Dermis blood vessel endothelial cell (primary cell): ENCODE measurements around the gene LRMDA. TPM values are rescaled to one million over a fixed set of nuclear protein-coding genes. Genes with fewer than 3 reads are reported as not detected.

Experiments
- DNase-seq: peaks from one replicate; pipeline ENCODE4 v3.0.0; 2010
- total RNA-seq: library from RNA; depleted of rRNA; stranded (reverse); fragments of >200 nt; gene quantifications from 2 replicates; pipeline ENCODE4 v1.2.3, GENCODE V29; 2014

Gene LRMDA
- total RNA-seq, 1 donor from 2014 or later = 27.4 TPM

DNA sequence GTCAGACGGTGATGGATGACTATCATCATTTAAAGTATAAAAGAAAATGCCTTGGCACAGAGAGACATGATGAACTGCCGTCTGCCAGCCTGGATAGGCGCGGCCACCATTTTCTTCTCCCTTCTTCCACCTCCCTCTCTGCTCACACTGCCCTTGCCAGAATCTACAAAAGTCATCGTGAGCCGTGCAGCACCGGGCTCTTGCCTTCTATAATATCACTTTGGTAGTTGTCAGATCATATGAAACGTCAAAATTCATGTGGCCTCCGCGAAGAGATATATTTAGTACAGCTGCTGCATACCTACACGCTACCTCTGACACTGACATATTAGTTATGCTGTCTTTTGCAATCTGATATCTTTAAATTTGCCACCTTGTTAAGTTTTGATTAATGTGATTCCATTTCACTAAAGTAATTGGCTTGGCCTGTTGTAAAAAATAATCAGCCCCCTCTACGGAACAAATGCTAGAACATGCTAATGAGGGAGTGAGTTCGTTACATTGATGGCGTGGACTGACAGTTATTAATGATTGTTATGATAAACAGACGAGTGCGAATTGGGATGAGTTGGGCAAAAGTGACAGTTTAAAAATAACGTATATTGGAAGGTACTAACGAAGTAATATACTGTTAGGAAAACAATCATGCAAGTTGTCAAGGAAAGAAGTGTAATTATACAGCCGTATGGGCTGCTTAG, 214.9 kb downstream of the LRMDA start:
- DNase-seq = no peak

DNA sequence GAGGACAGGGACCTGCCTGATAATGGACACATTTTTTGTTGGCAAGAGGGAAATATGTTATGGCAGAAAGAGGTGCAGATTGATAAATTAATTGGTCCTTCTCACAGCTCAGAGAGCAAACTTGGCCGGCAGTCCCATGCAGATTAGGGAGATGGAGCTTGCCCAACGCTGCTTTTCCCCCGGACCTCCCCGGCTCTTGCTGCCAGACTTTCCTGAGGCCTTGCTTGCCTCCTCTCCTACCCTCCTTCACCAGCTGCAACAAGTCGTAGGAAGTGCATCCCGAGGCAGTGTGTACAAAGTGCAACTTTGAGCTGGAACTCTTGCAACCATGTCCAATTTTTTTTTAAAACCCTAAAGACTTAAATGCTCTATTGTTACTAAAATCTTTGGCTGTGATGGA, 215.5 kb downstream of the LRMDA start:
- DNase-seq = no peak

DNA sequence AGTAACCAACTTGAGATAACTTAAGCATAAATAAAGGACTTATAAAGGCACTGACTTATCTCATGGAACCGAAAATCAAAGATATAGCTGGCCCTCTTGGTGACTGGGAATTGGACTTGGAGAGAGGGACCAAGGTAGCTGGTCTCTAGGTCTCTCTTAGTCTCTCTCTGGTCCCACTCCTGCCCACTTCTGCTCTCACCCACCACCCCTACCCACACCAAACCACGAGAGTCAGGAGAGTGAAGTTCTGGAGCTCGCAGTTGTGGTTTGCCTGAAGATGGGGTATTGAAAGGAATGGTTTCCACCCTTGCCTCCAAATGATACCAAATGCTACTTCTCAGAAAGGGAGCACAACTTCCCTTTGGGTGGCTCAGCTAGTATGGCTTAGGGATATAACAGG, 216.3 kb downstream of the LRMDA start:
- DNase-seq = no peak

DNA sequence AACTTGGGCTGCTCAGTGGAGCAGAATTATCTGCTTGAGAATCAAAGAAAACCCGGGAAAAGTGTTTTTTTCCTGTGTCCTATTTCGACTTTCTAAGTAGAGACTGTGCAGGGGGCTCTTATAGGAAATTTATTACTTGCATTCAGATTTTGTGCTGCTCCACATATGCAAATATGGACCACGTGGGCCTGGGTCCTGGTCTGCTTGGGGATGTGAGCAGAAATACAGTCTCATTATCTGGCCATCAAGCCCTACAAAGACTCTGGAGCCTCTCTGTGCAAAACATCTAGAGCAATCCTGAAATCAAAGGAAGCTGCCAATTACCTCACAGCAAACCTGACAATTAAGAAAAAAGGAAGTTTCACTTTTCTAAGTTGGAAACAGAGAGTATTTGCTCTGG, 216.9 kb downstream of the LRMDA start:
- DNase-seq = no peak

DNA sequence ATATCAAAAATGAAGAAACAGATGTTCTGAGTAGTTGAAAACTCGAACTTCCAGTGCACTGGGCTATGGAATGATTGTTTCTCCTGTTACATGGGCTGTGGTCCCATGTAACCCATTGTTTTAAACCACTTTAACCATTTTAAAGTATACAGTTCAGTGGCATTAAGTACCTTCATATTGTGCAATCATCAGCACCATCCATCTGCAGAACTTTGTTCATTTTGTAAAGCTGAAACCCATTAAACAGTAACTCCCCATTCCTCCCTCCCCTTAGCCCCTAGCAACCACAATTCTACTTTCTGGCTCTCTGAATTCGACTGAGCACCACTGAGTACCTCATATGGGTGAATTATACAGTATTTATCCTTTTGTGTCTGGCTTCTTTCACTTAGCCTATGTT, 217.4 kb downstream of the LRMDA start:
- DNase-seq = no peak

DNA sequence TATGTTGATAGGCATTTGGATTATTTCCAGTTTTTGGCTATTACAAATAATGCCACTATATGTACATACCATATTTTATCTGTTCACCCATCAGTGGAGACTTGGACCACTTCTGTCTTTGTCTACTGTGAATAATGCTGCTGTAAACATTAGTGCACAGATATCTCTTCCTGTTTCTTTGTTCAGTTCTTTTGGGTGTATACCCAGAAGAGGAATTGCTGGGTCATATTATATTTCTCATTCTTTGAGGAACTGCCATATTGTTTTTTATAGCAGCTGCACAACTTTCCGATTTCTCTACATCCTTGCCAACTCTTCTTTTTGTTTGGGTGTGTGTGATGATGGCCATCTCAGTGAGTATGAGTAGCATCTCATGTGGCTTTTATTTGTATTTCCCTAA, 218.0 kb downstream of the LRMDA start:
- no peak for DNase-seq

DNA sequence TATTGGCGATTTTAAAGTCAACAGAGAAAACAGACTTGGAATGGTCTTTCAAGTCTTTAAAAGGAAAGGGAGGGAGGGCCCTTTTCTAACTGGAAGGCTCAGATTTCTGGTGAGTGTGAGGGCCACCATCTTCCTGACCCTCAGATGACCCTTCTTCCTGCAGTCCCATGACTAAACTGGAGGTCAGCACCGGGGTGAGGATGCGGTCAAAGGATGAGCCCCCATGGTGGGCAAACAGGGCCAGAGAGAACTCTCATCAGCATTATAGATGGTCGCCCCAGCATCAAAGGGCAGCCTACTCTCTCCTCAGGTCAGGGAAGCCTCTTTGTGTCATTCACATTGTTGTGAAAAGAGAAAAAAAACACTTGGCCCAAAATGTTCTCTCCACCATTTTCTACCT, 219.2 kb downstream of the LRMDA start:
- no peak for DNase-seq

DNA sequence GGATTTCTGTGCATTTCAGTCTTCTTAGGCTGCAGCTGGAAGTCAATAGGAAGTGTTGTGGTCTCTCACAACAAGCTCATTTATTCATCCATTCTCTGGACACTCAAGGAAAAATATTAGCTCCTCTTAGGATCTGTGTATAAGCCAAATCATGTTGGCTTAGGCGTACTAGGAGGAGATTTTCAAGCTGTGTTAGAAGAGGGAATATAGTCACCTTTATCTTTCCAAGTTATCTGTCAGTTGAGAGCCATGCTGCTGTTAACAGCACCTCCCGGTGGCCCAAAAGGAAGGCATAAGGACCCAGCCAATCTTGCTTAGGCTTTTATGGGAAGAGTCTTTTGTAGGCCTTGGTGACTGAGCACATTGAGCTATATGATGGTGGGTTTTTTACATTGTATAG, 220.0 kb downstream of the LRMDA start:
- no peak for DNase-seq

DNA sequence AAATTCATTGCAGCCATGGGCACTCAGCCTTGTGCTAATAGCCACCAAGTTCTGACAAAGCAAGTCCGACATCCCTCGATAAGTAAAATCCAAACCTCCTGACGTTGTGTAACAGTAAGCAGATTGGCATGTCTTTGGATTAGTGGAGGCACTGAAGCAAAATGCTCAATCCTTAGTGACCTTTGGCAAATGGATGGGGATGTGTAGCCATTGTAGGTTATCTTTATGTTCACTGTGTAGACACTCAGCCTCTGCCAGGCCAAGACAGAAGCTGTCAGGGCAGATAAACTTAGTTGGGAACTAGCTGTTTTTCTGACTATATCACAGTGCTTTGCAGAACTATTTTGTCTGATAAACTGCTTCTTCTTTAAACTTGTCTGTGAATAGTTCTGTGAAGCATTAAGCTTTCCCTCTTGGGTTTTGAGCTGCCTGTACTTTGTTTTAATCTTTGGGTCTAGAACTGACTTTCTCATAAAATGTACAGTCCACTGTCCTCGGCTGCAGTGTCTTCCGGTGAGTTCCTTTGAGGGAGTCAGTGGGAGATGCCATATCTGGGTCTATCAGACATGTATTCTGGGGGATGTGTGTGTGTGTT, 220.8 kb downstream of the LRMDA start:
- DNase-seq = no peak

DNA sequence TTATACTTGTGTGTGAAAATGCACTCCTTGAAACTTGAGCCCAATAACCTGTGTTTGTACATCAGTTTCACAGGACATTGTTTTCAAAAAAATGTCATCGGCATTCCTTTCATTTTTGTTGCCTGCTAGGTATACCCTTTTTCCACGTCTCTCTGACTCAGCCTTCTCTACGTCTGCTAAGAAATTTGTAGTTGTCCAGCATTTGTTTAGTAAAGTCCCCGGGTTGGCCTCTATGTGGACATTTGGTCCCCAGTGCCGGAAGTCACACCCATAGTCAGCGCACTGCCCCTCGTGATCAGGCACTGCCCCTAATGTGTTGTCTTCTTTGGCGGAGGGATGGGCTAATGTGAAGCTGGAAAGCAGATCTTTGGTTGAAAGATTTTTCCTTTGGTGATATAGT, 222.3 kb downstream of the LRMDA start:
- no peak for DNase-seq

DNA sequence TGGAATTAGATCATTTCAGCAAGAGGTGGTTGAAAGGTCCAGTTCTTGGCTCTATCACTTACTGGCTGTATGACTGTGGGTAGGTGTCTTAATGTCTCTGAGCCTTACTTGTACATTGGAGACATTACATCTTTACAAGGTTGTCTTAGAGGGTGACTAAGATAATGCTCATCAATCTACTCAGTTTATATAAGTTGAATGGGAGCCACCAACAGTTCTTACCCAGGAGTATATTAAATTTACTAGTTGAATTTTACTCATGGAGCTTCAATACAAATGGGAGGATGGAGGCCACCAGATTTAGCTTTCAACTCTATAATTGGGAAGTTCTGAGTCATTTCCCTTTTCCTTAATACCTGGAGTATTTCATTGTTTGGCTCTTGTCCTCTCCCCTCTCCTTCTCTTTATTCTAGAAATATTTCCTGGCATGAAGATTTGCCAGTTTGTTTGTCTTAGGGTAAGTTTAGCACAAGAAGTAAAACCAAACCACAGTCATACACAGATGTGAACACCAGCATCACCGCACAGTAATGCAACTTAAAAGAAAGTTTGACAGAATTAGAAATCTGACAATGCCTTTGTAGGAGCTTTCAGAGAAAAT, 222.8 kb downstream of the LRMDA start:
- no peak for DNase-seq

DNA sequence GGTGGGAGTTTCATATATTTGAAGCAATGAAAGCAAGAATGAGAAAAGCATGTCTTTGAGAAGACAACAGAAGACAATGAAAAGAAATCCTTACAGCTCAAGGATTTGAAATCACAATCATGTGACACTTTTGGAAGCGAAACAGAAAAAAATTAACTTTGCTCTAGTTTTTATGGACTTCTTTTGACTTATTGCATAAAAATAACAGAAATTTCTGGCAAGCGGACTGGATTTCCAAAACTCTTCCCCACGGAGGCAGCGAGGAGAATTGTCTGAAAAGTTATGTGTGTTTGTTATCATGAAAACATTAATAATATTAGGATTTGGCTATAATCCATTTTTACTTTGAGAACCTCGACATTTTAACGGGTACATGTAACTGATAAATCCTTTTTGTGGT, 223.3 kb downstream of the LRMDA start:
- no peak for DNase-seq

DNA sequence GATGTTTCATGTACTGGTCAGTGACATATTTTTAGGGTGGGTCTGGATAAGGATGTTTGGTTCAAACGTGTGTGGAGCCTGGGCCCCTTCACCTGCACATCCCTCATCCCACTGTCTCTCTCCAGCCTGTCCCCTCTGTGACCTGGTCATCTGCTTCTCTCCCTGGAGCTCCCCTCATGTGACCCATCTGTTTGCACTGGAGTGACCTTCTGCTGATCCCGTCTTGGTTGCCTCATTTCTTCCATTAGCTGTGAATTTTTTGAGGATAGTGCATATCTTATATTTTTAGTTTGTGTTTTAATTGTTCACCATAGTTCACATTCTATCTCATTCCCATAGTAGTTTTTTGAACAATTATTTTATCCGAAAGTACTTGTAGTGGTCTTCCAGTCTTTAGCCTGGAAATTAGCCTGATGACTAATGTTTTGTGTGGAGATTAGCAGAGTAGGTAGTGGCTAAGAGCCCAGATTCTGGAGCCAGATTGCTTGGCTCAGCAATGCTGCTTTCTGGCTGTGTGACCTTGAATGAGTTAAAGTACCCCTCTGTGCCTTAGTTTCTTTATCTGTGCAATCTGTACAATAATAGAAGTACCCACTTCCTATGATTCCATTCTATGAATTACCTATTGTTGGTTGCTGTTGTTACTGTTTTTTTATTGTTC, 224.5 kb downstream of the LRMDA start:
- peak; percentile 1 for DNase-seq

DNA sequence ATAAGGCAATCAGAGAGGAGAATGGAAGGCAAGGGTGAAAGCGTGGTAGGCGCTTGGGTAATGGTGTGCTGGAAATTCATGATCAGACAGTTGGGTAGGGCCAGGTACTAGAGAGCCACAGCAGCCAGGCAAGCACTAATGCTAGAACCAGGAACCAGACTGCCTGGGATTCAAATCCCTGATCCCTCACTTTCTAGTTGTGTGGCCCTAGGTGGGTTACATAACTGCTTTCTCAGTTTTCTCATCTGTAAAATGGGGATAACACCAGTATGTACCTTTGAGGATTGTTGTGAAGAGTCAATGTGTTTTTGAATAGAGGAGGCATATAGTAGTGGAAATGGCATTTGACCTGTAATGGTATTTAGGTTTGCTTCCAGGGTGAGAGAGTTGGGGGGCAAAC, 225.9 kb downstream of the LRMDA start:
- DNase-seq = no peak

DNA sequence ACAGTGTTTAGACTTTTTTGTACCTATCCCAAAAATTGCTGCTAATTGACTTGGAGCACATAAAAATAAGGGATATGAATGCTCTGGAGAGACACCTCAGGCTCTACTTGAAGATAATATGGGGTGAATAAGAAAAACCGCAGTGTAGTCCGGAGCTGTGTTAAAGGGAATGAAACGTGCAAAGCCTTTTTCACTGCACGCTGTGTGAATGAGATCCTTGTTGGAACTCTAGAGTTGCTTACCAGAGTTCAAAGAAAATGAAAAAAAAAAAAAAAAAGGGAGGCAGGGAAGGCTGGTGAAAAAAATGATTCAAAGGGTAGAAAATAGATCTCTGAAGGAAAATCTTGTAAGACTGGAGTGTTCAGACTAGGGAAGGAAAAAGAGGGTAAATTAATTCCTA, 226.6 kb downstream of the LRMDA start:
- no peak for DNase-seq

DNA sequence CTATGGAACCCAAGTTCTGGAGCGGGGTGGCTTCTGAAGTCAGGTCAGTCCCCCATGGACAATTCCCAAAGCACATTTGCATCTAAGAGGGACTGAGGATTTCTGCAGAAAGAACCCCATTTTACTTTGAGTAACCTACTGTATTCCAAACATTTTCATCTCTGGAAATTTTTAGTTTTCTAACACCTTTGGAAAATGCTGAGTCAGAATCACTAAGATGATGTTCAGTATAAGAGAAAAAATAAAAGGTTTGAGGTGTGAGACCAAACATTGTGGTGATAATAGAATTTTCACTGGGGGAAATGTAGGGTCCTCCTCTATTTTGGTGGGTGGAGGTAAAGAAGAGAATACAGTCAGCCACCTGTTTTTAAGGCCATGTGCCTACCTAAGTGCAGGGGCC, 227.1 kb downstream of the LRMDA start:
- no peak for DNase-seq

DNA sequence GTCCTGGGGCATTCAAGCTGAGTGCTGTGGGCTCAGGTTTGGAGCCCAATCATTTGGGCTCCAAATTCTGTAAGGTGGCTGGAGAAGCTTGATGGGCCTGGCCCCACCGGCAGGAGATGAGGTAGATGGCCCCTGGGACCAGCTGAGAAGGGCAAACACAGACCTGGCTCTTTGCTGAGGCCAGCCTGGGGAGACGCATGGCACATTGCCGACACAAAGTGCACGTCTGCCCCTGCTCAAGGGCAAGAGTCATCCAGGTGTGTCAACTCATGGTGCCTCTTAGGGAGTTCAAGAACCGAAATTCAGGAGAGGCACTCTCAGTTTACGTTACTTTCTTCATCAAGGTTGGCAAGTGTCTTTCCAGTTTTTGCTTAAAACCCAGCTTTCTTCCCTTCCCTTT, 227.5 kb downstream of the LRMDA start:
- DNase-seq = no peak

DNA sequence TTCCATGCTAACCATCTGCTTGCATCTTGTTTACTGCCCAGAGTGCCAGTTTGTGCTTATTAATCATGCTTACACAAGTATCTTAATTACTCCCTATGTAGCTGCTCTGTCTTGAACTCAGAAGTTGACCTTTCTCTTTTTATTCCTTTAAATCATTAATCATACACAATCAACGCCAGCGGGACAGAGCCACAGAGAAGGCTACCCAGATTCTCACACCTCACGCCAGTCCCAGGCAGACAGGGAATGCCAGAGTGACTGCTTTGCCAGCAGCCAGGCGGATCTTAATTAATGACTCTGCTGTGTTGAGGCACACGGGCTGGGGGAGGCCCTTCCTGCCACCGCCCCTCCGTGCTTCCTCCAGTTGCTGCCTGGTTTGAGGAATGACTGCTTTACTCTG, 229.4 kb downstream of the LRMDA start:
- no peak for DNase-seq

DNA sequence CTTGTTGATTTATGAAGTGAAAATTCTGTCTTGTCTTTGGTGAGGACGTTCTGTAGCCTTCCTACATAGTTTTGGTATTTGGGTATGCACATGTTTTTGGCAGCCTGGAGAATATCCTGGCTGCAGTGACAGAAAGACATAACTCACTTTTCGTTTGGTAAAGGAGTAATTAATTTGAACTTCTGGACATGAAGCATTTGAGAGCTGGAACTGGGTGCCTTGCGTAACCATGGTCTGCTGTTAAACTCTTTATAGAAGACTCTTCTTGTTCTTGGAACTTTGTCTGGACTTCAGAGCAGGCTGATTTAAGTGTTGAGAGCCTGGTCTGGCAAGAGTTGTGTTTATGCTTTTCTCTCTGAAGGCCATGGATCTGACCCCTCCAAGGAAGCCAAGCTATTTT, 231.3 kb downstream of the LRMDA start:
- DNase-seq = no peak

DNA sequence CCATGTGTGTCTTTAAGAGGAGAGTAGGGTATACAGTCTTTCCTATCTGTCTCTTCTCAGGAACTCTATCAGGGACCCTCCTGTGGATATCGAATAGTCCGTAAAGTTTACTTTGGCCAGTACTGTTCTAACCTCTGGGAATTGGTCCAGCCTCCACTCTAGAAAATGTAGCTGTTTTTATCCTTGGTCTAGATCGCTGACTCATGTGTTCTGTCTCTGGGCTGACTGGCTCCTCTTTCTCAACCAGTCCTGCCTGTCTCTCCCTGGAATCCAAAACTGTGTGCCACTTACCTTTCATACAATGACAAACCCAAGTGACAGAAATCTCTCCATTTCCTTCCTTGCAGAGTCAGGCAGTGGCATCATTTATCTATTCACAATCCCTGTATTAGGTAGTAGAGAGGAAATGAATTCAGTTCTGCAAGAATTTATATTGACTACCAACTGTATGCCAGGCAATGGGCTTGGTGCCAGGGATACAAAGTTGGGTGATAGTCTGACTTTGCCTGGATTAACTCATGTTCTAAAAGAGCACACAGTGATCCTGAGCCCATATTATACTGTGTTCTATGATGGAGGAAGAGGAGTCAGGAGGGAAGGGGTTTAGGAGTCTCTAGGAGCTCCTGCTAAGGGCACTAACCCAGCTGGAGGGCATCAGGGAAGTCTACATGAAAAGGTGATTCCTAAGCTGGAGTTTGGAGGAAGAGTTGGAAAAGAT, 232.7 kb downstream of the LRMDA start:
- no peak for DNase-seq

DNA sequence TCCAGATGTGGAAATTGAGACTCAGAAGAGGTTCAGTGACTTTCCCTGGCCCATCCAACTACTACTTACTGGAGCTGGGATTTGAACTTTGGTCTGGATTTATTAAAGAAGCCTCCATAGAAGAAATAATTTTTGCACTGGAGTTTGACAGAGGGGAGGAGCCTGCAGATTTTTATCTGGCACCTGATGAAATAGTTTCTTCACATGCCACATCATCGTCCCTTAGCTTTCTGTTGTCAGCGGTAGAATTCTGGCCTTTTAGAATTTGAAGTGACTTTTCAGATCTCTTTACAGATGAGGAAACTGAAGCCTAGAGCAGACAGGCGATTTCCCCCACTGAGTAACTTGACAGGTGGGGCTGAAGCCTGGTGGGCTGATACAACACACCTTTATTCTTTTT, 233.5 kb downstream of the LRMDA start:
- DNase-seq = no peak

DNA sequence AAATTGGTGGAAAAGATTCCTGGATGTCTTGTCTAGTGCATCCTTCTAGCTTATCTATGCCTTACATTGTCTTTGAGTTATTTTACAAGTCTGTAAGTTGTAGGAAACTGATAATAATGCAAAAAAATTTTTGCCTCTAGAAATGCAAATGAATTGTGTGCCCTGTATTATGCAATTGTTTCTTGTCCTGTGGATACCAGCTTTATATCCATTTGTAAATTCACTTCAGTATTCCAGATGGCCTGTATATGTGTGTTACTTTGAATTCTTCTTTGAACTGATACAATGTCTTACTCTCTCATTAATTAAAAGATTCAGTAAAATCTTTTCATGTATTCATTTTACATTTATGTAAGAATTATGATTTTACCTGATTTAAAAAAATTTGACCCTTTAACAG, 234.3 kb downstream of the LRMDA start:
- no peak for DNase-seq

DNA sequence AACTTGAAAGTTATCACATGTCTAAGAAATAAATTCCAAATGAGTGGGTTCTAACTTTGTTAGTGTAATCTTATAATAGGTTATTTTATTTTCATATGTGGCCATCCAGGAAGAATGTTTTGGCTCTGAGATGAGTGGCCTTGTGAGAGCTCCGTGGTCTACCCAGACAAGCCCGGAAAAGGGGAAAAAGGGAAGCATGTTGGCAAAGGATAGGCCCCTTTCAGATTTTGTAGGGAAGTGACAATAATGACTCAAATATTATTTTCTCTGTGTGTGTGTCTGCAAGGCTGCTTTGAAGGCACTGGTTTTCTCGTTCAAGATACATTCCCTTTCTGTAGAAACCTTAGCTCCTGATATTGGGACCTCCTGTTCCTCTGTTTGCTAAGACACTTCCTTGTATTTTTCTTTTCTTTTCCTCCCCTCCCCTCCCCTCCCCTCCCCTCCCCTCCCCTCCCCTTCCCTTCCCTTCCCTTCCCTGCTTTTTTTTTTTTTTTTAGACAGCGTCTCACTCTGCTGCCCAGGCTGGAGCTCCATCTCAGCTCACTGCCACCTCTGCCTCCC, 240.8 kb downstream of the LRMDA start:
- no peak for DNase-seq
